CD4-positive, alpha-beta T cell treated with Interleukin-10 for 1 hour (primary cell): Measurements from ENCODE around the gene BAHCC1.

Source experiments
- DNase-seq: peaks from one replicate; pipeline ENCODE4 v3.0.0-alpha.2; 2020

The BAHCC1 gene

DNA sequence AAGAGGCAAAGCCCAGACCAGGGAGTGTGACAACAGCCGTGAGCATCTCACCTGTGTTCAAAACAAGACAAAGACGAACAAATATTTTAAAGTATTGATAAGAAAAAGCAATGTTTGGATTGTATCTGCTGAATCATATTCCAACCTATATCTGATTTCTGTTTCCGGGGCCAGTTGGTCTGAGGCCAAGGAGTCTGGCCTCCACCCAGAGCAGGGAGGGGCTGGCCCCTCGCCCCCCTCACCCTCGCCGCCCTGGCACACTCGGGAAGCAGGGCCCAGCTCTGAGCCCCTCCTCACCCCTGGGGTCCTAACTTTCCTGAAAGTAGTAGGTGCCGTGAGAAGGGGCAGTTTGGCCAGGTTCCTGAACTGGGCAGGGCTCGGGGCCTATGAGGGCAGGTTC is 69.3 kb downstream of the BAHCC1 start:
- DNase-seq, result no peak

DNA sequence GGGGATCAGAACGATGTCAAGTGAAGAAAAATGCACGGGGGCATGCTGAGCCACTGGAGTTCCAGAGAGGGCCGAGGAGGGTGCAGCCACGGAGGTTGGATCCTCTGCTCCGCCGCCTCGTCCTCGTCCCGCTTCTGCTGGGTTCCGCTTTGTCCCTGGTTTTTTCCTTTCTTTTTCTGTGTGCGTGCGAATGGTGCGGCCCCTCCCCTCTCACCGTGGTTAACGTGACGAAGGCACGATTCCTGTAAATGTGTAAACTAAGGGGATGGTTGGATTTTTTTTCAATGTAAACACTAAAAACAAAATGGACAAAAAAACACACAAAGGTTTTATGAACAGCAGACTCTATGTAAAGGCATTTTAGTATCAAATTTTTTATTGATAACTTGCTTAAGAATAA is 70.7 kb downstream of the BAHCC1 start:
- DNase-seq, result no peak

DNA sequence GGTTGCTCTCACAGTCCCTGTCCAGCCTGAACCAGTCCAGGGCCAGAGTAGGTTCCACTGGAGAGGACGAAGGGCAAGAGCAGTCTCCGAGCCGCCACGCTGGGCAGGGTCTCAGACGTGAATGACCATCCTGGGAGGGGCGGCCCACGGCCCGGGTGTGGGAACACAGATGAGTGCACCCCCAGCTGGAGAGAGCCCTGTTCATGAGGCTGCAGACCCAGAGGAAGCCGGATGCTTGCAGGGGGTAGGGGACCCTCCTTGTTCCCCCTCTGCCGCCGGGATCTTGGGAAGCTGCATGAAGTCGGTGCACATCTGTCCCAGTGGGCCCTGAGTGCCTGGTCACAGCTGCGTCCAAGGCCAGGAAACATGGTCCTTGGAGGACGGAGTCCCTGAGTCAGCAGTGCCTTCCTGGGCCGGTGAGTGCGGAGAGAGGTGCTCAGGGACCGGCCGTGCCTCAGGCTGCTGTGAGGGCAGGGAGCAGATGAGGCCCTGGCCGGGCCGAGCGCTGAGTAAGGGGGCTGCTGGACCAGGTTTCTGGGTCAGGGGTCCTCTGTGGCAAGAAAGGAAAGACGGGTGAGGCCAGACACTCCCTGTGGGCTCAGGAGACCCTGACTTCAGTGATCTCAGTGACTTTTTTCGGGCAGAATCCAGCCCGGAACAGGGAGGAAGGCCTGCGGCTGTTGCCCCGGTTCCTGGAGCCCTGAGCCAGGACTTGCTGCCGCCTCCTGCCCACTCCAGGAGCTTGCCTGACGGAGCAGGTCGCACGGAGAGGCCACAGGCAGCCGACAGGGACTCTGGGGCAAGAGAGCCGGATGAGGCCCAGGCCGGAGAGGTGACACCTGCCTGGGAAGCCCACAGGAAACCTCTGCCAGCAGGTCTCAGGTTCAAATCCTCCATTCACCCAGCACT is 71.6 kb downstream of the BAHCC1 start:
- no peak for DNase-seq

DNA sequence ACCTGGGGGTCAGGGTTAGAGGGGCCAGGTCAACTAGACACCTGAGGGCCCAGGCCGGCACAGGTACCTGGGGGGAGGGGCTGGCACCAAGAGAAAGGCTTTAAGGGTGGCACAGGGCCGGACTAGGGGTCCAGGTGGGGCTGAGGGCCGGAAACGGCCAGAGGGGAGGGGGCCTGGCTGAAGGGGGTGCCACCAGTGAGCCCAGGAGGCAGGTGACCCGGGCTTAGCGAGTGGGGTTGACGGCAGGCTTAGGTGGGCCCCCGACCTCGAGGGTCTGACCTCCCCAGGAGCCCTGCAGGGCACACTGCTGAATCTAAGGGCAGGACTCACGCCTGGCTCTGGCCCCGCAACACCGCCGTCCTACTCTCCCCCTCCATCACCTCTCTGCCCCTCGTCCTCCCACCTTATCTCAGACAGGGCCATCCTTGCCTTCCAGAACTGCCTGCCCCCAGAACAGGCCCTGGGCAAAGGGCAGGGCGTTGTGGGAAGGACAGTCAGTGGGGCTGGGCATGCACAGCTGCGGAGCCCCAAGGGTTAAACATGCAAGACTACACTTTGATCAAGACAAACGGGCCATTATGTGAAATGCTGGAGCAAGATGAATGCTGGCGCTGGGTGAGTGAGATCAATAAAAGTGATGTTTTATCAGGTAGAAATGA is 73.0 kb downstream of the BAHCC1 start:
- no peak for DNase-seq

DNA sequence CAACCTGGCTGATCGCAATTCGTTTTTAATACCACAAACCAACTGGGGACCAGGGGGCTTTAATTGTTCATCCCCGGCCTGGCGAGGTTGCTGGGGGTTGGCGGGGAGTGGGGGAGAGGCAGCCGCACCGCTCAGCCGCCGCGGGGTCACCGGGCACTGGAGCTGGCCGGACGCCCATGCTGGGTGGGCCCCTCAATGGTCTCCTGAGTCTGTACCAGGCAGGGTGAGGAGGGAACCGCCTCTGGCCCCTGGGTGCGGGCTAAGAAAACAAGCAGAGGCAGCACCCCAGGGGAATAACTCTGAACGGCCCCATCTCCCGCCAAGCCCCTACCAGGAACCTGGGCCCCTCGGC is 73.5 kb downstream of the BAHCC1 start:
- DNase-seq, result no peak

DNA sequence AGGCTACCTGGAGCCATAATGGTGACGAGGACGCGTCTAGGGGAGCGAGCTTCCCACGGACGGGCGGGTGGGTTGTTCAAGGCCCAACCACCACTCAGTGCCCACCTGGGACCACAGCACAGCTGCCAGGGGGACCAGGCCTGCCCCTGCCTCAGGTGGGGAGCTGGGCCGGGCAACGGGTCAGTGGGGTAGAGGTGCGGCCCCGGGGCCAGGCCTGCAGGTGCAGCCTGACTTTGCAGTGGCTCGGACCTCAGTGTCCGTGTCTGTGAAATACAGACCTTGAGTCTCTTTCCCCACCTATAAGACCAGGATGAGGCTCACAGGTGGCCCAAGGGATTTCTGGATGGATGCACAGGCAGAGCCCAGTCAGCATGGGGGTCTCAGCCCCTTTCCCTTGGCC is 74.0 kb downstream of the BAHCC1 start:
- no peak for DNase-seq

DNA sequence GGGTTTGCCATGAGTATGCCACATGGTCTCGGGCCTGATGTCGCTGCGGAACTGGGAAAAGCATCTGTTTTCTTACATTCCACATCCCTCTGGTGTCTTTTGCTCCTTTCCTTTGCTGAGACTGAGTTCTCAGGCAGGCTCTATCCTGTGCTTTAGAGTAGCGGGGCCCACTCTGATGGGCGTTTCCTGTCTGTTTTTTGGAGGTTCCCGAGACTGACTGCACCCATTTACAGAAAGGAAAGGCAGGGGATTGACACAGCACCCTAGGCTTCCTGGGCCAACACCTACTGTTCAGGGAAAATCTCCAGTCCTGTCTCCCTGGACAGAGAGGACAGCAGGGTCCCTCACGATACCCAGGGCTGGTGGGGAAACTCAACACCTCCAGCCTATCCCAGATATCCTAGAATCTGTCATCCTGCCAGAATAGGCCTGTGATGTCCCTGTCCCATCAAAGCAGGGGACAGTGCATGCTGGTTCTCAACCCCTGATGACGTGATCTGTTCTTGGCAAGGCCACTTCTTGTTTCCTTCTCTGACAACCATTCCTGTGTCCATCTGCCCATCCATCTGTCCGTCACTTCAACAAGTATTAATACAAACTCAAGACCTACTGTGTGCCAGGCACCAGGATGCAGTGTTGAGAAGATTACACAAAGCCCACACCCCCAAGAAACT is 75.2 kb downstream of the BAHCC1 start:
- DNase-seq, result no peak

DNA sequence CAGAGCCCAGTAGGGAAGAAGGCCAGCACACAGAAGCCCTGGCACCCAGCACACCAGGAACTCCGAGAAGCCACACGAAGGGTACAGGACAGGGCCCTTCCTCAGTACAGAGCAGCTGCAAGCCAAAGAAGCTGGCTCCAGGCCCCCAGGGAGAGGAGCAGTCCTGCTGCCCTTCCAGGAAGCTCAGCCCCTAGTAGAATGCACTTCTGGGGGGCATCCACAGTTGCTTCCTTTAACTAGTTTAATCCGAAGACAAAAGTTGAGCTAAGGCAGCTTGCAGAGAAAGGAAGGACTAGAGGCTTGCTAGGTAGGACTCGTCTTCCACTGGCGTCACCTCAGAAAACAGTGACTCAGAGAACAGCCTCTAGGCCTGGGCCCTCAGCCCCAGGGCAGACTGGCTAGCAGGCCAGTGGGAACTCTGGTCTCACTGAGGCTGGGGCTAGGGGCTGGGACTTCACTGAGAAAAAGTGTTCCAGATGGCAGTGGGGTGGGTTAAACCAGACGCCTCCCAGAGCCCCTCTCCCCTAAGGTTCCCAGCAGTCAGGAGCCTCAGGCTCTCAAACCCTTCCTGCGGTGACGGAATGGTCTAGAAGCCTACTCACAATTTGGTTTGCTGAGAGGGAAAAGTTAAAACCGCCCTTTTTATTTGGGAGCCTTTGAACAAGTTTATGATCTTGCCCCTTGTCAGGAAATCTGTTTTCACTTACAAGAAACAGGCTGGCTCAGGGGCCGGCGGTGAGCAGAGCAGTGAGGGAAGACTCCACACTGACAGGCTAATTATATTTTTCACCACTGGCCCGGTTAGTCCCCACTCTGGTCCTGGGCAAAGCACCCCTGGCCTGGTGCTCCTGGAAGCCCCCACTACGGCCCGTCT is 75.9 kb downstream of the BAHCC1 start:
- no peak for DNase-seq

DNA sequence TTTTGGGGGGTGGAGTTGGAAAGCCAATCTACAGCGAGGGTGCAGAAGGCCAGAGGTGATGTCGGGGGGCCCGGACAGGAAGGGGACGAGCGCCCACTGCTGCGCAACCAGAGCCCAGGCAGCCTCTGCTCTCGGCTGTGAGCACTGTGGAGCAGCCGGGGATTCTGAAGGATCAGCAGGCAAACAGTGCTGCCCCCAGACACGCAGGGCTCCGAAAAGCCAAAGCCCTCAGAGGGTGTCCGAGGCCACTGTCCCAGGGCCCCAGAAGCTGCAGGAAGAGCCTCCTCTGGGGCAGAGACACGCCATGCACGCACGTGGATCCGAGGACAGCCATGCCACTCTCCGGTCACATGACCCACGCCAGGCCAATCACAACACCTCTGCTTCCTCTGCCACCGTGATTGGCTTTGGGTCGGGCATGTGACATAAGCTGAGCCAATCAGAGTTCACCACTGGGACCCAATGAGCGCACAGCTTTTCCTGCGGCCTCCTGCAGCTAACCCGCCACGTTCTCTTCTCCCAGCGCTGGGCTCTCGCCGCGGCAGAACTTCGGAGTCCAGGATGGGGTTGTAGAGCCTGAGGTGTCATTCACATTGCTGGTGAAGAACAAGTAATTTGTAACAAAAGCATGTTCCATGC is 76.7 kb downstream of the BAHCC1 start:
- peak; percentile 33 for DNase-seq

DNA sequence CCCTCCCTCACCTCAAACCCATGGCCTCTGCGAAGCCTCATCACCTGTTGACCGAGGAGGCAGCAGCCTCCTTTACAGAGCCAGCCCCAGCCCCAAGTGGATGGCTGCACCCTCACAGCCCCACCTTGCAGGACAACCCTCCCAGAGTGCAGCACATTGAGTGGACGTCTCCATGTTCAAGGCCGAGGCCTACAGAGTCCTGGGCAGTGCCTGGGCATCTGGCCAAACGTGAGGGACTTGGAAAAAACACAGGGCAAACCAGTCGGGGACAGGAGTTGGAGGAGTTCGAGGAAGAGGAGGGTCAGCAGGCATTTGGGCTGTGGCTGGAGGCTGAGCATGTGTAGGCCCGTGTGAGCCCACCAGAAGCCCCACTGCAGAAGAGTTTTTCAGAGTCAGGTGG is 77.8 kb downstream of the BAHCC1 start:
- no peak for DNase-seq

DNA sequence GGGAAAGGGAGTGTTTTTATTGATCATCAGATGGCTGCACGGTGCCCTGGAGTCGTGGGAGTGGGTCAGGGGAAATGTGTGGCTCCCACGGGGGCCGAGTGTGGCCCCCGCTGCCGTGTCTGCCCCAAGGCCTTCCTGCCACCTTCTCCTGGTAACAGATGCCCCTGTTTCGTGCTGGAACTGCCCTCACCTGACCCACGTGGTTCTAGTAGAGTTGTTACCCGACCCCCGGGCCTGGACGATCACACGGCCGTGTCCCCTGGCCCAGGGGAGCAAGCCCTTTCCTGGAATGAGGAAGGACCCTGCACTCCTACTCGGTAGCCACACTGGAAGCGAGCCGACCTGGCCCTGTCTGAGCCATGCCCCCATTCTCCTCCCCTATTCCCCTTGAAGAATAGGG is 79.7 kb downstream of the BAHCC1 start:
- no peak for DNase-seq

DNA sequence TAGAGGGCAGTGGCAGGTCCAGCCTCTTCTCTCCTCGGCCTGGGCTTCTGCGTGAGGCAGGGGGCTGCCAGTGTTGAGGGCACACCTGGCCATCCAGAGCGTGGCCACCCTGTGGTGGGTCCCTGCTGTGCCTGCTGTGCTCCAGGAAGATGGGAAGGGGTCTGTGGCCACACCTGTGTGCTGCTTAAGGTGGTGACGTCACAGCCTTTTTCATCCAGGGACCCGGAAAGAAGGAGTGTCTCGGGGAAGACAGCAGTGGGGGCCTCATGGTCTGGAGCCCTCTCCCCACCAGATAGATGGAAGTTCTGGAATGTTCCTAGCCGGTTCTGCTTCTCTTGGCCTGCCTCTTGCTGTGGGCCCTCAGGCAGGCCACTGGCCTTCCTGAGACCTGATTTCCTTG is 80.8 kb downstream of the BAHCC1 start:
- no peak for DNase-seq

DNA sequence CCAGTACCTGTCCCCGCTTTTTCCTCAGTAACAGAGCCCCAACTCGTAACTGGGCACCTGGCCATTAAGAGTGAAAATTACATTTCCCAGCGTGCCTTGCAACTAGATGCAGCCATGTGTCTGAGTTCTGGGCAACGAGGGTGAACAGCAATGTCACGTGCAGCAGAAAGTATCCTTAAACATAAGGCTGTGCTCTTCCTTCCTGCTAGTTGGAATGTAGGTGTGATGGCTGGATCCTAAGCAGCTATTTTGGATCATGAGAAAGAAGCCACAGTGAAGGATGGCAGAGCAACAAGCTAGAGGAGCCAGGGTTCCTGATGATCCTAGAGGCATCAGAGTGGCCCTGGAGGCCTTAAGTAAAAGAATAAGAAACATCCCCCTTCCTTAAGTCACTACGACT is 81.4 kb downstream of the BAHCC1 start:
- no peak for DNase-seq

DNA sequence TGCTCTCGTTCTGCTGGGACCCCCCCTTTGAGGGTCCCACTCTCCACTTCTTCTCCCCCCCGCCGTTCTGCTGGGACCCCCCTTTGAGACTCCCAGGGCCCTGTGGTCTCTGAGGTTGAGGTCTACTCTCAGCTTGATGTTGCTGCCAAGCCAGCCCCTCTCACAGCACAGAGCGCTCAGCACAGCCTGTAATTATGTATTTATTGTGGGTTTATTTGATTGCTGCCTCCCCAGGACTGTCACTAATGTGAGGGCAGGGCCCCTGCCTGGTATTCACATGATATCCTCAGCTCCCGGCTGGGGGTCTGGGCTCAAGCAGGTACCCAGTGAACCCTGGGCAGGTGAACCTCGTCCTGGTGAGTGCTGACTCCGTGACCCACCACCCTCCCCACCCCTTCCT is 81.9 kb downstream of the BAHCC1 start:
- no peak for DNase-seq

DNA sequence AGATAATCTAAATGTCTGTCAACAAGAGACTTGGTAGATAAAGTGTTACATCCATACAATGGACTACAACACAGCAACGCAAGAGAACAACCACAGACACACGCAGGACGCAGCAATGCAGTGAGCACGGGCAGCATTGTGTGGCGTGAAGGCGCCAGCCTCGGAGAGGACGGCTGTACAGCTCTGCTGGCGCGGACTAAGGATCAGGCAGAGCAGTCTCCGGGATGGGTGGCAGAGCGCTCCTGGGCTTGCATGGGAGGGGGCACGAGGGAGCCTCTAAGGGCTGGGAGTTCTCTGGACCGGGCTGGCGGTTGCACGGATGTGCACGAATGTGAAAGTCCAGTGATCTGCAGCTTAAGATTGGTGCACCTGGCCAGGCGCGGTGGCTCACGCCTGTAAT is 82.9 kb downstream of the BAHCC1 start:
- no peak for DNase-seq

DNA sequence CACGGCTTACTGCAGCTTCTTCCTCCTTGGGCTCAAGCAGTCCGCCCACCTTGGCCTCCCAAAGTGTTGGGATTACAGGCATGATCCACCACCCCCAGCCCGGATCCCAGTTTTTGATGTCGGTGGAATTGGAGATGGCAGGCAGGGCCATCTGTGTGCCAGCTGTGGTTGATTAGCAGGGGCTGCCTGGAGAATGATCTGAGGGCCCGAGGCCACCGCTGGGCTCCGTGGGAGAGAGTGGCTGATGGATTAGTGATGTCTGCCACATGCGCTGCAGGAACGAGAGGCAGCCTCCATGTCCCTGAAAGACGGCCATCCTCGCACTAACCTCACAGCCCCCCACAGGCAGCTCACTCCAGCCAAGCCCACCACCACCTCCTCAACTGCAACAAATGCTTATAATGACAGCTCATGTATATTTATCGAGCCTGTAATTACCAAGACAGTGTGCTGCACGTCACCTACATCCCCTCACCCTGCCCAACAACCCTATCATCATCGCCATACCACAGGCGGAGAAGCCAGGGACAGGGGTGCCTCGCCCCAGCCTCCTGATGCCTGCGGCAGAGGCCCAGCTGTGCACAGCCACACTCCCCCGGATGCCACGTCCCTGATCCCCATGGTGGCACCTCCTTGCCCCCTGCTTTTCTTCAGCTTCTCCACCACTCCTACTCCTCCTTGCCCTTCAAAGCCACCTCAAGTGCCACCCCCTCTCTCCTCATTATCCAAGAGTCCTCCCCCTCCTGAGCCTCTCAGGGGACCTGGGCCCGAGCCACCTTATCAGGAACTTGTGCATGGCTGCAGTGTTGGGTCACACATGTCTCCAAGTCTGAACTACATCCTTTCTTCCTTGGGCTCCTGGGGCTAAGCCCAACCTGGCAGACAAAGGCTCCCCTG is 84.2 kb downstream of the BAHCC1 start:
- DNase-seq, result no peak

DNA sequence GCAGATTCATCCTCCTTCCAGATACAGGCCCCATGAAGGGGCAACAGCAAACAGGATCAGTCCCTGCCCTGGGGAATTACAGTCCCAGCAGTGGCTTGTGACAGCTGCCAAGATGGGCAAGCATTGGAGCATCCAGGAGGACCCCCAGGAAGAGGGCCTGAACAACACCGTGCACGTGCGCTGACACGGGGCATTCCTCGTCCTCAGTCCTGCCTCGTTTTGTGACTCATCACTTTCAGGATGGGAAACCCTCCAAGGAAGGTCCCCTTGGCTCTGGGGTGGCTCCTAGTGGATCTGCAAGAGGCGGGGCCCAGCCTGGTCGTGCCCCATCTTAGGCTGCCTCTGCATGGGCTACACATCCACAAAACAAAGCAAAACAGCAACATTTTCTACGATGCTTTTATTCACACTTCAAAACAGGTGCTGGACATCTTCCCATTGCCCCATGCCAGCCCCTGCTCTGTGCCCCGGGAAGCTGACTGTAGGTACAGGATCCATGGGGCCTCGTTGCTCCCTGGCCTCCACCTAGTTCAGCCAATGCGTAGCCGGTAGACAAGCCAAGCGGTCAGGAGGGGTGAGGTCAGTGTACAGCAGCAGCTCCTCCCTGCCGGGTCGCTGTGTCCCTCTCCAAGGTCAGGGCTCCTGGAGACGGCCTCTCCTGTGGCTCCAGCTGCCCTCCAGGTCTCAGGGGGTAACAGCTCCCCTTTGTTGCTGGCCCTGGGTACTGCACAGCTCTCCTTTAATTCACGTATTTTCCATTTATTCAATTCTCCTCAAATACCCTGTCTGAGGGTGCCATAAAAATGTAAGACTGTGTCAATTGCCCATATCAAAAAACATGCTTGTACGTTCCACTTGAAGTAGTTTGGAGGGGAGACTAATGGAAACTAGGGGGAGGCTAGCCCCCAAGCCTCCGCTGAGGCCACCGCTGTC is 85.1 kb downstream of the BAHCC1 start:
- DNase-seq, result no peak

DNA sequence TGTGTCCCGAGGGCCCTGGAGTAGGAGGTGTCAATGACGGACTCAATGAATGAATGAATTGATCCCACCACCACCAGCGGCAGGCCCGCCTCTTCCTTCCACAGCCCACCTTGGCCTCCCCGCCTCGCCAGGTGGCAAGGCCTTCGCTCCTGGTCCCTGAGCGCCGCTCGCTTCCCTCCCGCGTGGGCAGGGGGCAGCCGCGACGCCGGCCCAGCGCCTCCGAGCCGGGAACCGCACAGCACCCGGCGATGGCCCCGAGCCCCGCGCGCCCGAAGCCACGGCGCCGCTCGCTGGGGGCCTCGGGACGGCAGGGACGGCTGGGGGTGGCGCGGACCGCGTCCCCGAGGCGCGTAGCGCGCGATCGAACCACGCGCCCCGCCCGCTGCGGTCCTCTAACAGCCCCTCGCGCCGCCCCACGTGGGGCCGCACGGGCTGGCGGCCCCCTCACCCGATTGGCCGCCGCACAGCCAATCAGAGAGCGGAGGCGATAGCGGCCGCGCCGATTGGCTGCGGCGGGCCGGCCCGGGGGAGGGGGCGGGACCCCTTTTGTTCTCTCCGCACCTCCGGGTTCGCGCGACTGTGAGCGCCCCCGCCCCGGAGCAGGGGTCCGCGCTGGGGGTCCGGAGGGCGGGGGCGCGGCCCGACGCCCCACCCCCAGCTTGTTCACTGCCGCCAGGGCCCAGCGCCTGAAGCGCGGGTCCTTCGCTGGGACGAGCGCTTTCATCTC is 86.0 kb downstream of the BAHCC1 start:
- peak; percentile 73 for DNase-seq

DNA sequence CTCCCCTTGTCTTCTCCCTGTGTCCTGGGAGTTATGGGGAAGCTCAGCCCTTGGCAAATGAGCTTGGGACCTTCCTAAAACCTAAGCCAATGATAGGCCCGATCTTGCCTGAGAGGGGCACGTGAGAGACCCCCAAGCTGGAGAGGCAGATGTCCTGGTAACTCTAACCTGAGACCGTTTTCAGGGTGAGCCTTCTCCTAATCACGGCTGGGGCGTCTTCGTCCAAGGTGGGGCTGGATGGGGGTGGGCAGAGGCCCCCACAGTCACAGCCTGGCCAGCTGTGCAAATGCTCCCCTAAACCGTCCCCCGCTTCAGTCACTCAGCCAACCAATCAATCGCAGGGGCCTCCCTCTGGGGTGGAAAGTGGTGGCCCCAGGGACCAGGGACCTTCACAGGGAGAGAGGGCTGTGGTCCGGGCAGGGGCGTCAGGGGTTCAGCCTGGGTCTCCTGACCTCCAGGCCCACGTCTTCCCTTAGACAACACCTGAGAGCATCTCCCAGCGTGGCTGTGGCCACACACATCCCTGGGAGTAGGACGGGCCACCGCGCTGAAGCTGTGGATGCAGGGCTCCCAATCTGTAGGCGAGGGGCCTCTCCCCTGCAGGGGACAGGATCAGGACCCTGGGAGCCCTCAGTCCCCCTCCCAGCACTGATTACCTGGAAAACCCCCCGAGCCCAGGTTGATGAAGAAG is 86.7 kb downstream of the BAHCC1 start:
- no peak for DNase-seq
